GM12872 (cell line): ENCODE data around the gene SLC12A9.

Source experiments
- TF ChIP-seq, protein P1 (sequence below): IDR thresholded peaks from 3 replicates; pipeline ENCODE4 v1.5.1; 2011; ENCODE audit warnings: low read depth, mild to moderate bottlenecking, low read length, moderate library complexity; ENCODE audit not compliant: insufficient read depth

Gene SLC12A9

DNA sequence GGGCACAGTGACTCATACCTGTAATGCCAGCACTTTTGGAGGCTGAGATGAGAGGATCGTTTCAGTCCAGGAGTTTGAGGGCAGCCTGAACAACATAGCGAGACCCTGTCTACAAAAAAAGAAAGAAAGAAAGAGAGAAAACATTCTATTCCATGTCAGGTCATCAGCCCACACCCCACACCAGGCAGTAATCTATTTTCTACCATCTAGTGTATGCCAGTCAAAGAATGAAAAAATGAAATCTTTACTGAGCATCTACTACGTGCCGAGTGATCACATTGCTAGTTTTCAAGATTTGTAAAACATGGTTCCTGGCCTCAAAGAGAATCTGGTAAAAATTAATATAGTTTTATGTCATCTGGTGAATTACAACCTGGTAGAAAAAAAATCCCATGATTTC is 22.1 kb upstream of the SLC12A9 start:
- TF ChIP-seq, protein P1, sequence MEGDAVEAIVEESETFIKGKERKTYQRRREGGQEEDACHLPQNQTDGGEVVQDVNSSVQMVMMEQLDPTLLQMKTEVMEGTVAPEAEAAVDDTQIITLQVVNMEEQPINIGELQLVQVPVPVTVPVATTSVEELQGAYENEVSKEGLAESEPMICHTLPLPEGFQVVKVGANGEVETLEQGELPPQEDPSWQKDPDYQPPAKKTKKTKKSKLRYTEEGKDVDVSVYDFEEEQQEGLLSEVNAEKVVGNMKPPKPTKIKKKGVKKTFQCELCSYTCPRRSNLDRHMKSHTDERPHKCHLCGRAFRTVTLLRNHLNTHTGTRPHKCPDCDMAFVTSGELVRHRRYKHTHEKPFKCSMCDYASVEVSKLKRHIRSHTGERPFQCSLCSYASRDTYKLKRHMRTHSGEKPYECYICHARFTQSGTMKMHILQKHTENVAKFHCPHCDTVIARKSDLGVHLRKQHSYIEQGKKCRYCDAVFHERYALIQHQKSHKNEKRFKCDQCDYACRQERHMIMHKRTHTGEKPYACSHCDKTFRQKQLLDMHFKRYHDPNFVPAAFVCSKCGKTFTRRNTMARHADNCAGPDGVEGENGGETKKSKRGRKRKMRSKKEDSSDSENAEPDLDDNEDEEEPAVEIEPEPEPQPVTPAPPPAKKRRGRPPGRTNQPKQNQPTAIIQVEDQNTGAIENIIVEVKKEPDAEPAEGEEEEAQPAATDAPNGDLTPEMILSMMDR = no peak

DNA sequence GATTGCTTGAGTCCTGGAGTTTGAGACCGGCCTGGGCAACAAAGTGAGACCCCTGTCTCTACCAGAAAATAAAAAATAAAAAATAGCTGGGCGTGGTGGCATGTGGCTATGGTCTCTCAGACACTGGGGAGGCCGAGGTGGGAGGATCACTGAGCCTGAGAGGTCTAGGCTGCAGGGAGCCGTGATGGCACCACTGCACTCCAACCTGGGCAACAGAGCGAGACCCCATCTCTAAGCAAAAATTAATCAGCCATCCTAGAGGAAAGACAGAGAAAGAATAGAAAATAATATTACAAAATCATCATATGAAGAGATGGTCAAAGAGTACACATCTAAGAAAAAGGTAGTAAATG is 20.3 kb upstream of the SLC12A9 start:
- TF ChIP-seq, protein P1 = no peak

DNA sequence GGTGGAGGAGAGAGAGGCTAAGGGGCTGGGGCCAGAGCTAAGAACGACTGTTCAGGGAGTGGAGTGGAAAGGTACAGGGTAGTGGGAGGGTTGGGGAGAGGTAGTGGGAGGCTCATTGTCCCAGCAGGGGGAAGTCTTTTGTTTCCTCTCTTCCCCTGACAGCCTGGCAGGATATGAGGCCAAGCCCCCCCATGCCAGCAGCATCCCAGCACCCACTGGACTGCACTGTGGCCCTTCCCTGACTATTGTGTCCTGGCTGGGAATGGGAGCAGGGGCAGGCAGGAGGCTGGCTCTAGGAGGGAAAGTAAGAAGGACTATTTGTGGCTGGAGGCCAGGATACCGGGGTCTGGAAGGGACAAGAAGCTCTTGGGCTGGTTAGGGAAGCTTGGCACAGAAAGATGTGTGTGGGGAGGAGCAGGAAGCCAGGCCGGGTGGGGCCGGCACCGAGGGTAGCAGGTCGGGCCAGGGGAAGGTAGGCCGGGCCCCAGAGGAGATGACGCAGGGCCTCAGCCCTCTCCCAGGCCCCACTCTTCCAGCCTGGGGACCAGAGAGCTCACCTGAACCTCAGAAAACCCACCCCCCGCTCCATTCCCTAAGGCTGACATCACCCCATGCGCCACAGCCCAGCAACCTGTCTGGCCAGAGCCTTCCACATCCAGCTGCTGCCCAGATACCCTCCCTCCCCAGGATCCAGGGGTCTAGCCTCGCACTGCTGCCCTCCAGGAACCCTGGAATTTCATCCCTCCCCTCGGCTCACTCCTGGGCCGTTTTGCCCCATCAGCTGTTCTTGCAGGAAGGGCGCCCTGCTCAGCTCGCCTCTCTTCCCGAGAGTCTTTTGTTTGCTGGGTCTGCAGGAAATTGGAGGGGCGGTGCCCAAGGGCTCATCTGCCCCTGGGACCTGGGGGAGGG is 16.4 kb upstream of the SLC12A9 start:
- TF ChIP-seq, protein P1 = no peak

DNA sequence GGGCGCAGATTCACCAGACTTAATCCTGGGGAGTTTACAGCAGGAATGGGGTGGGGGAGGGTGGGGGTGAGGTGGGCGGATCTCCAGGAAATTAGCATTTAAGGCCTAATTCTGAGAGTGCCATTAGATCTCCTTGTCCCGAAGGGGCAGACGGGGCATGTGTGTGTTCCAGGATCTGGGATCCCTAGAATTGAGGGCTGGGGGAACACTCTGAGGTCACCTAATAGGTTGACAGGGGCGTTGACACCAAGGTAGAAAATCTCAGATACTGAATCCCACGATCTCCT is 15.8 kb upstream of the SLC12A9 start:
- TF ChIP-seq, protein P1 = no peak

DNA sequence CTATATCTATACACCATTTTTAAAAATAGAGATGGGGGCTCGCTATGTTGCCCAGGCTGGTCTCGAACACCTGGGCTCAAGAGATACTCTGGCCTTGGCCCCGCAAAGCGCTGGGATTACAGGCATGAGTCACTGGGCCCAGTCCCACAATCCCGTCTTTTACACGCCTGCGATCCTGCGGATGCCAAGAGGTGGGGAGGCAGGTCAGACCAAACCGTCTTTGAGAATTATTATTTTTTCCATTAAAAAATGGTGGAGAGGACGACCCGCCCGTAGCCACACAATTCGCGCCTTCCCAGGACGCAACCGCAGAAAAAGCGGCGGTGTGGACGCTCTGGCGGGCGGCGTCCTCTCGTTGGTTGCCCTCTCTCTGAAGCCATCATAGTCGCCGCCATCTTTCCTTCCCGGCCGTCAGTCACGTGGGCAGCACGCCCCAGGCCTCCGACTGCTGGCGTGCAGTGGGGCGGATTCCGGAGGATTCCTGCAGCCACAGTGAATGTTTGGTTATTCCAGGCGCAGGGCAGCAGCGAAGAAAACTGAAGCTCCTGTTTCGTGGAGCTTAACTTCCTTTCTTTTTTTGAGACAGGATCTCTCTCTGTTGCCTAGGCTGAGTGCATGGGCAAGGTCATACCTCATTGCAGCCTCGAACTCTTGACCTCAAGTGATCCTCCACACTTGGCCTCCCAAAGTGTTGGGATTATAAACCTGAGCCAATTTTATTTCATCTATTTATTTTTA is 15.2 kb upstream of the SLC12A9 start:
- TF ChIP-seq, protein P1 = no peak

DNA sequence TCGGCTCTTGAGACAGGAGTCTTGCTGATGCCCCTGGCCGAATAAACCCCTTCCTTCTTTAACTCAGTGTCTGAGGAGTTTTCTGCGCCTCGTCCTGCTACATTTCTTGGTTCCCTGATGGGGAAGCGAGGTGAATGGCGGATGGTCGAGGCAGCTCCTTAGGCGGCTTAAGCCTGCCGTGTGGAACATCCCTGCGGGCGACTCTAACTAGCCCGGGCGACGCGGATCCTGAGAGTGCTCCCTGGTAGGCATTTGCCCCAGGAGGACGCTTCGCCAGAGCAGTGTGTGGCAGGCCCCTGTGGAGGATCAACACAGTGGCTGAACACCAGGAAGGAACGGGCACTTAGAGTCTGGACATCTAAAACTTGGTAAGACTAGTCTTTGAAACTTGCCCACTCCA is 13.2 kb upstream of the SLC12A9 start:
- TF ChIP-seq, protein P1 = no peak

DNA sequence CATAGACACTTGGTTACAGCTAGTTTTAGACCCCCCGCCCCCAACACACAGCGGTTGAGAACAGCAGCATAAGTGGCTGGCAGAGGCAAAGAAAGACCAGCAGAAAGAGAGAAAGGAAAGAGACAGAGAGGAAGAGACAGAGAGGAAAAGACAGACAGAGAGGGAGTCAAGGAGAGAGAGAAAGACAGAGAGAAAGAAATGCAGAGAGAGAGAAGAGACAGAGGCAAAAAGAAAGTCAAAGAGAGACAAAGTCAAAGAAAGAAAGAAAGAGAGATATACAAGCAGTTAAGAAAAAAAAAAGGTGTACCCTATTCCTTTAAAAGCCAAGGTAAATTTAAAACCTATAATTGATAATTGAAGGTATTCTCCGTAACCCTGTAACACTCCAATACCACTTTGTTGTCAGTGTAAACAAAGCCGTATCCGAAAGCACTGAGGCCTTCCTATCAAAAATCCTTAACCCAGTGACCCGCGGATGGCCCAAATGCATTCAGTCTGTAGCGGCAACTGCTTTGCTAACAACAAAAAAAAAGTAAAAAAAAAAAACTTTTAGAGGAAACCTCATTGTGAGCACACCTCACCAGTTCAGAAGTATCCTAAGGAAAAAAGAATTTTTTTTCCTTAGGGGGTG is 11.9 kb upstream of the SLC12A9 start:
- TF ChIP-seq, protein P1 = no peak
